Uterus (tissue), 2 donors: ENCODE measurements around the gene TUBAL3.

Experiments used
- POLR2A ChIP-seq, 2 donors: fragments of 450-650 bp; IDR thresholded peaks; one replicate each; pipeline ENCODE4 v1.6.1; 2016; ENCODE audit warnings: antibody characterized with exemption in 2 of 2, mild to moderate bottlenecking in 1 of 2, moderate library complexity in 1 of 2
- TF ChIP-seq, protein P1 (sequence below), 4 experiments: fragments of 200-600 bp in 2 of 4; fragments of 450-650 bp in 2 of 4; sonication (generic) in 2 of 4; IDR thresholded peaks; one replicate each; pipeline ENCODE4 v1.5.1; 2016 to 2019; ENCODE audit warnings: antibody characterized with exemption in 4 of 4, mild to moderate bottlenecking in 2 of 4, moderate library complexity in 1 of 4

- TF ChIP-seq, protein P1, sequence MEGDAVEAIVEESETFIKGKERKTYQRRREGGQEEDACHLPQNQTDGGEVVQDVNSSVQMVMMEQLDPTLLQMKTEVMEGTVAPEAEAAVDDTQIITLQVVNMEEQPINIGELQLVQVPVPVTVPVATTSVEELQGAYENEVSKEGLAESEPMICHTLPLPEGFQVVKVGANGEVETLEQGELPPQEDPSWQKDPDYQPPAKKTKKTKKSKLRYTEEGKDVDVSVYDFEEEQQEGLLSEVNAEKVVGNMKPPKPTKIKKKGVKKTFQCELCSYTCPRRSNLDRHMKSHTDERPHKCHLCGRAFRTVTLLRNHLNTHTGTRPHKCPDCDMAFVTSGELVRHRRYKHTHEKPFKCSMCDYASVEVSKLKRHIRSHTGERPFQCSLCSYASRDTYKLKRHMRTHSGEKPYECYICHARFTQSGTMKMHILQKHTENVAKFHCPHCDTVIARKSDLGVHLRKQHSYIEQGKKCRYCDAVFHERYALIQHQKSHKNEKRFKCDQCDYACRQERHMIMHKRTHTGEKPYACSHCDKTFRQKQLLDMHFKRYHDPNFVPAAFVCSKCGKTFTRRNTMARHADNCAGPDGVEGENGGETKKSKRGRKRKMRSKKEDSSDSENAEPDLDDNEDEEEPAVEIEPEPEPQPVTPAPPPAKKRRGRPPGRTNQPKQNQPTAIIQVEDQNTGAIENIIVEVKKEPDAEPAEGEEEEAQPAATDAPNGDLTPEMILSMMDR (IDR thresholded peaks at IDR 0.05): no peak
- no peak for TF ChIP-seq POLR2A (IDR thresholded peaks at IDR 0.05)
Observed at GRCh38 chr10:5406918-5407317, 2.3 kb upstream of the TUBAL3 start.
